ENCODE measurements around the gene CLBA1. TPM values are rescaled to one million over a fixed set of nuclear protein-coding genes. Genes with fewer than 3 reads are reported as not detected.

CLBA1 gene
- total and polyA plus RNA-seq, 3 experiments from 2014 or later: 0.32 to 3.9 (median 3.8) TPM

DNA sequence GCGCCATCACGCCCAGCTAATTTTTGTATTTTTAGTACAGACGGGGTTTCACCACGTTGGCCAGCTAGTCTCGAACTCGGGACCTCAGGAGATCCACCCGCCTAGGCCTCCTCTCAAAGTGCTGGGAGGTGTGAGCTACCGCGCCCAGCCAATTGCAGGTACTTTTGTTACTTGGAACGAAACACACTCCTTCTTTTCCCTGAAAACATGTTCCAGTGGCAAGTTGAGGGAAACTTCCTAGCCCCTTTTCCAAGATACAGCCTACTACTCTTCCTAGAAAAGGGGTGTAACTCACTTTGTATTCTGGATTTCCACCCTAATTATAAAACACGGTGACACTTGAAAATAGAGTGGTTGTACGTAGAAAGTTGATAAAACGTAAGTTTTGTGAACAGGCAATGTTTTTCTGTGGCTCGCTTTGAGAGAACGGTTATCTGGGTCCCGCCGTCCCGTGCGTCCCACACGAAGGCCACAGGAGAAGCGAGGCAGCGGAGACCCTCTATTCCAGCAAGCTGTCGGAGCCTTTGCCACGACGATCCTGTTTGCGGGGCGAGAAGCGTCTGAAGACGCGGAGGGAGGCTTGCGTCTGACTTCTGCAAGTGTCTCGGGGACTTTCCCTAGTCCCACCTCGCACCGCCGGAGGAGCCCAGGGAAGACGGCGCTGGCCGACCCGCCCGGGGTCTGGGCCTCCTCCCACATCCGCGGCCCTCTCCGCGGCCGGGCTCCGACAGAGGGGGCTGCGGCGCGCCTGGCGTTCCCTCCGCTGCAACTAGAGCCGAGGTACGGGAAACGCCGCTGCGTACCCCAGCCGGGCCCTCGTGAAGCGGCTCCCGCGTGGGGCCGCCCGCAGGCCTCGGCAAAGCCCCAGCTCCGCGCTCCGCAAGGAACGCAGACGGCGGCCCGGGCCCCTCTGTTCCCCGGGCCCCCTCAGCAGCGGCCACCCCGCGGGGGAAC is 34.5 kb downstream of the CLBA1 start:
- peaks cover 51% of the 10 kb centered on the region for H3K4me1 ChIP-seq (ENCODE audit: insufficient read depth, low read length)
- Mint-ChIP-seq H3K4me3 (peak overlapping the region; percentile 86 to 95 (median 93)), H3K9me3 (no peaks in the 10 kb centered on the region), H3K4me1 (peaks cover 60 to 78% (median 69%) of the 10 kb centered on the region in 3 donors), H3K27me3 (peaks cover 0 to 3% of the 10 kb centered on the region in 2 donors), H3K36me3 (peaks cover 0 to 24% (median 4%) of the 10 kb centered on the region in 3 donors), H3K27ac (peak overlapping the region; percentile 90 to 99 (median 96))
- H3K27me3 ChIP-seq (ENCODE audit: insufficient read depth, low read length, poor library complexity, severe bottlenecking): no peaks in the 10 kb centered on the region
- ChIA-PET CTCF (interaction anchor here (1.0 to 4.1 kb wide), 8 partner anchors 9 to 44 kb away, joined by 3 to 47 read pairs (median 4); no protein-coding TSS in a partner anchor), POLR2A (interaction anchor here (0.9 to 4.4 kb wide), 7 partner anchors 12 to 281 kb away, joined by 3 to 20 read pairs (median 6); partner anchors contain the start of genes BRF1, CLBA1 and GPR132)
- peak overlapping the region; percentile 69 for H3K4me3 ChIP-seq (ENCODE audit: low read length)
- DNase-seq: peak; percentile 61 to 80 (median 71)
- peak overlapping the region; percentile 86 for H3K27ac ChIP-seq (ENCODE audit: low read depth, low read length)
- H3K36me3 ChIP-seq (ENCODE audit: insufficient read depth, low read length): no peaks in the 10 kb centered on the region
- no peaks in the 10 kb centered on the region for H3K9me3 ChIP-seq (ENCODE audit: low read length)

DNA sequence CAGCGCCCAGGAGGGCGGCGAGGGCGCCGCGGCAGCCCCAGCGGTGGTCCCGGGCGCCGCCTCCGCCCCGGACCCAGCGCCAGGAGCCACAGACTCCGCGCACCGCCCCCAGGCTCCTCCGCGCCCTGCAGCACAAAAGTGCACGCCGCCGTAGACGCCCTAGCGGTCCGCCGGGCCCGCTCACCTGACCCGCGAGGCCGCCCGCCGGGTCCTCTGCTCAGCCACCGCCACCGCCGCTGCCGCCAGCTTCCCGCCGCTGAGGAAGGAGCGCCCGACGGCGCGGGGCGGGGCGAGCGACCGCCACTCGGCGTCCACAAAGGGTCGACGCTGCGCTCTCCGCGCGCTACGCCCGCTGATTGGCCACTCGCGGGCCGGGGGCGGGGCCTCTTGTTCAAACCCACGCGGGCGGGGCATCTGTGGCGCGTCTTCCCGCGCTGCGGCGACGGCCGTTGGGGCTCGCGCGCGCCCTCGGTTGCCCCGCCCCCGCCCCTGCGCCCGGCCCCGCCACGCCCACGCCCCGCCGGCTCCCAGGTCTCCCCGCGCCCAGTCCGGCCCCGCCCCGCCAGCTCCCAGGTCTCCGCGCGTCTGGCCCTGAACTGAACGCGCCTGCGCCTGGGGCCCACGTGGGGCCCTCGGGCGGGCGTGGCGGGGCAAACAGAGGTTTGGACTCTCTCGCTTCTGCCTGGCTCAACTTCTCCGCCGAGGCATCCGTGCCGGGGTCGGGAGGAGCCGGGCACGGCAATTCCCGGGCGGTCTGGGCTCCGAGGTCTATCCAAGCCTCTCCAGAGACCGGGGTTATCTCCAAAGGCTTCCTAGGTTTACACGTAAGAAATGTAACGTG is 35.4 kb downstream of the CLBA1 start, which contains the start of gene CDCA4:
Gene CDCA4, minus strand, starts transcription at position 269 of the 841 bp plus-strand sequence. CDS start 9,154 bp downstream, outside the sequence.
- no peaks in the 10 kb centered on the region for H3K27me3 ChIP-seq (ENCODE audit: insufficient read depth, low read length, poor library complexity, severe bottlenecking)
- ChIA-PET CTCF (interaction anchor here (1.0 to 4.1 kb wide), 7 partner anchors 9 to 45 kb away, joined by 4 to 47 read pairs (median 4); no protein-coding TSS in a partner anchor), POLR2A (interaction anchor here (0.9 to 4.4 kb wide), 6 partner anchors 11 to 280 kb away, joined by 4 to 20 read pairs (median 10); partner anchors contain the start of genes BRF1, CLBA1 and GPR132)
- Mint-ChIP-seq H3K4me1 (peaks cover 57 to 78% (median 68%) of the 10 kb centered on the region in 3 donors), H3K36me3 (peaks cover 0 to 20% (median 4%) of the 10 kb centered on the region in 3 donors), H3K27me3 (peaks cover 0 to 3% of the 10 kb centered on the region in 2 donors), H3K9me3 (no peaks in the 10 kb centered on the region), H3K27ac (peak within 1 kb of the TSS; percentile 90 to 99 (median 96)), H3K4me3 (peak within 1 kb of the TSS; percentile 86 to 96 (median 93))
- DNase-seq: peak; percentile 96 to 98 (median 97)
- peak within 1 kb of the TSS; percentile 86 for H3K27ac ChIP-seq (ENCODE audit: low read depth, low read length)
- H3K36me3 ChIP-seq (ENCODE audit: insufficient read depth, low read length): no peaks in the 10 kb centered on the region
- H3K4me1 ChIP-seq (ENCODE audit: insufficient read depth, low read length): peaks cover 49% of the 10 kb centered on the region
- peak within 1 kb of the TSS; percentile 69 for H3K4me3 ChIP-seq (ENCODE audit: low read length)
- H3K9me3 ChIP-seq (ENCODE audit: low read length): no peaks in the 10 kb centered on the region

DNA sequence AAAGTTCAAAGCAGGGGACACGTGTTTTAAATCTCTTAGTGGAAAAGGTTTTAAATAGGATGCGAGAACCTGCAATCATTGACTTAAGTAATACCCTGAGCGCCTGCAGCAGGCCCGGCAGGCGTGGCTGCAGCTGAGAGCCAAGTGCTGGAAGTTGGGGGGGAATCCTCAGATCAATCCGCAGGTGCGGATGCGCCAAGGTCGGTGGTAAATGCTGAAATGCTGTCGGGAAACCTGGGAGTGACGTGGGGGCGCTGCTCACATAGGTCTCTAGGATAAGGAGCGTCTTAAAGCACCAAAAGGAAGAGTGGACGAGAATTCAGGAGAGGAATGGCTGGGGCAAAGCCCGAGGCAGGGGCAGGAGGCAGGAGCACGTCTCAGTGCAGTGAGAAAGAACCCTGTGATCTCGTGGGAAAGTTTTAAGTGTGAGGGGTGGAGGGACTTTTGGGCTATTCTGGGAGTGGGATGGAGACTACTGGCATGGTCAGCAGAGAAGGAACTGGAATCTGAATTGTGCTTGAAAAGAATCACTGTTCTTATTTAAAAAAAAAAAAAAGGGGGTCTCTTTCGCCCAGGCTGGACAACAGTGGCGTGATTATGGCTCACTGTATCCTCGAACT is 36.2 kb downstream of the CLBA1 start:
- no peaks in the 10 kb centered on the region for H3K27me3 ChIP-seq (ENCODE audit: insufficient read depth, low read length, poor library complexity, severe bottlenecking)
- H3K4me3 ChIP-seq (ENCODE audit: low read length): peak overlapping the region; percentile 58
- Mint-ChIP-seq H3K27ac (peak overlapping the region; percentile 88 to 96 (median 94)), H3K4me1 (peaks cover 53 to 75% (median 65%) of the 10 kb centered on the region in 3 donors), H3K27me3 (peaks cover 0 to 3% of the 10 kb centered on the region in 2 donors), H3K36me3 (peaks cover 0 to 15% (median 0%) of the 10 kb centered on the region in 3 donors), H3K4me3 (peak overlapping the region; percentile 86 to 96 (median 89)), H3K9me3 (no peaks in the 10 kb centered on the region)
- DNase-seq: peak in 2 of 5 donors; percentile 24 to 55
- peak overlapping the region; percentile 60 for H3K27ac ChIP-seq (ENCODE audit: low read depth, low read length)
- CTCF ChIA-PET: interaction anchor here (0.6 to 1.8 kb wide), 4 partner anchors 10 to 24 kb away, joined by 3 to 8 read pairs (median 4); no protein-coding TSS in a partner anchor
- H3K36me3 ChIP-seq (ENCODE audit: insufficient read depth, low read length): no peaks in the 10 kb centered on the region
- POLR2A ChIA-PET: interaction anchor here (1.3 to 4.4 kb wide), 4 partner anchors 11 to 43 kb away, joined by 6 to 20 read pairs (median 16); partner anchors contain the start of genes CLBA1 and GPR132
- peaks cover 51% of the 10 kb centered on the region for H3K4me1 ChIP-seq (ENCODE audit: insufficient read depth, low read length)
- no peaks in the 10 kb centered on the region for H3K9me3 ChIP-seq (ENCODE audit: low read length)

DNA sequence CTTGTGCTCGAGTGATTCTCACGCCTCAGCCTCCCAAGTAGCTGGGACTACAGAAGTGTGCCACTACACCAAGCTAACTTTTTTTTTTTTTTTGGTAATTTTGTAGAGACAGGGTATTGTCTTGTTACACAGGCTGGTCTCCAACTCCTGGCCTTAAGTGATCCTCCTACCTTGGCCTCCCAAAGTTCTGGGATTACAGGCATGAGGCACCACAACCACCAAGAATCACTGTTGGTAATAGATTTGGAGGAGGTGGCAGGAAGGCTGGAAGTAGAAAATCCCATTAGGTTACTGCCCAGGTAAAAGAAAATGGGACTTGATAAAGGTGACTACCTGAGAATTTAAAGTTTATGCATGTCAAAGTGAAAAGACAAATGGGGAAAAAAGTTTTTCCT is 36.7 kb downstream of the CLBA1 start:
- Mint-ChIP-seq H3K4me1 (peaks cover 51 to 75% (median 63%) of the 10 kb centered on the region in 3 donors), H3K9me3 (no peaks in the 10 kb centered on the region), H3K27me3 (no peaks in the 10 kb centered on the region), H3K36me3 (peaks cover 0 to 15% (median 0%) of the 10 kb centered on the region in 3 donors), H3K27ac (peak overlapping the region in 4 of 8 donors; percentile 93 to 95 (median 94)), H3K4me3 (peak overlapping the region in 6 of 7 donors; percentile 86 to 93 (median 88))
- Histone ChIP-seq H3K9me3 (ENCODE audit: low read length) (no peaks in the 10 kb centered on the region), H3K27ac (ENCODE audit: low read depth, low read length) (no peak overlapping the region), H3K4me1 (ENCODE audit: insufficient read depth, low read length) (peaks cover 51% of the 10 kb centered on the region), H3K36me3 (ENCODE audit: insufficient read depth, low read length) (no peaks in the 10 kb centered on the region), H3K27me3 (ENCODE audit: insufficient read depth, low read length, poor library complexity, severe bottlenecking) (no peaks in the 10 kb centered on the region), H3K4me3 (ENCODE audit: low read length) (no peak overlapping the region)
- CTCF ChIA-PET: interaction anchor here (0.6 to 1.8 kb wide), 4 partner anchors 11 to 23 kb away, joined by 3 to 8 read pairs (median 4); no protein-coding TSS in a partner anchor
- DNase-seq: no peak
- POLR2A ChIA-PET: interaction anchor here (4.4 kb wide), 1 partner anchor 10 kb away, joined by 18 read pairs; no protein-coding TSS in a partner anchor

DNA sequence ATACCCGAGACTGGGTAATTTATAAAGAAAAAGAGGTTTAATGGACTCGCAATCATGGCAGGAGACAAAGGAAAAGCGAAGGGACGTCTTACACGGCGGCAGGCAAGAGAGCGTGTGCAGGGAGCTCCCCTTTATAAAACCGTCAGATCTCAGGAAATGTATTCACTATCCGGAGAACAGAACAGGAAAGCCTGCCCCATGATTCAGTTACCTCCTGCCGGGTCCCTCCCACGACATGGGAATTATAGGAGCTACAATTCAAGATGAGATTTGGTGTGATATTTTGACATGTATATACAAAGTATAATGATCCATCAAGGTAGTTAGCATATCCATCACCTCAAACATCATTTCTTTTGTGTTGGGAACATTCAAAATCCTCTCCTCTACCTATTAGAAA is 37.6 kb downstream of the CLBA1 start:
- ChIA-PET CTCF (interaction anchor here (1.7 kb wide), 1 partner anchor 22 kb away, joined by 8 read pairs; no protein-coding TSS in a partner anchor), POLR2A (no interaction called here)
- Histone ChIP-seq H3K36me3 (ENCODE audit: insufficient read depth, low read length) (no peaks in the 10 kb centered on the region), H3K9me3 (ENCODE audit: low read length) (no peaks in the 10 kb centered on the region), H3K4me1 (ENCODE audit: insufficient read depth, low read length) (peaks cover 47% of the 10 kb centered on the region), H3K27me3 (ENCODE audit: insufficient read depth, low read length, poor library complexity, severe bottlenecking) (no peaks in the 10 kb centered on the region), H3K27ac (ENCODE audit: low read depth, low read length) (no peak overlapping the region), H3K4me3 (ENCODE audit: low read length) (no peak overlapping the region)
- H3K36me3 Mint-ChIP-seq: peaks cover 0 to 12% (median 0%) of the 10 kb centered on the region in 3 donors
- peaks cover 47 to 68% (median 57%) of the 10 kb centered on the region in 3 donors for H3K4me1 Mint-ChIP-seq
- peak overlapping the region; percentile 29 to 96 (median 88) for H3K27ac Mint-ChIP-seq
- no peaks in the 10 kb centered on the region for H3K27me3 Mint-ChIP-seq
- no peaks in the 10 kb centered on the region for H3K9me3 Mint-ChIP-seq
- H3K4me3 Mint-ChIP-seq: peak overlapping the region in 4 of 7 donors; percentile 1 to 60 (median 10)
- no peak for DNase-seq

DNA sequence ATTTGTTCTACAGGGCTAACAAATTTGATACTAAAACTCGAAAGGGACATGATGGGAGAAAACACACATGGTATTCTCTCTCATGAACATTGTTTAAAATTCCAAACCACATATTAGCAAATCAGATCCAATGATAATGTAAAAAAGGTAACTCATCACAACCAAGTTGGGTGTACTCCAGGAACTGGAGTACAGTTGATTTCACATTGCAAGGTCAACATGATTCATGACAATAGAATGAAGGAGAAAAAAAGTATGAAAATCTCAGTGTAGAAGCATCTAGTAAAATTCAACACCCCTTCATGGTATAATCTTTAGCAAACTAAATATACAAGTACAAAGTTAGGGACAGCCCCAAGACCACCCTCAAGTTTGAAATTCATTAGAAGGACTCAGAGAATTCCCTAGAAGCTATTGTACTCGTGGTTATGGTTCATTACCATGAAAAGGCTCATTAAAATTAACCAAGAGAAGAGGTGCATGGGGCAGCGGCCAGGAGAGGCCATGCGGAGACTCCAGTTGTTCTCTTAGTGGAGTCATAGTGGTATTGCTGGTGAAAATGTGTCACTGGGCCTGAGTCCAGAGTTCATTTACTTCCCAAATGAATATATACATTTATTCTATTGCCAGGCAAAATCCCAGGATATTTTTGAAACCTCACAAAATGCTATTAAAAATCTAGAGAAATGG is 38.3 kb downstream of the CLBA1 start:
- H3K4me1 Mint-ChIP-seq: peaks cover 39 to 62% (median 51%) of the 10 kb centered on the region in 3 donors
- Histone ChIP-seq H3K27me3 (ENCODE audit: insufficient read depth, low read length, poor library complexity, severe bottlenecking) (no peaks in the 10 kb centered on the region), H3K27ac (ENCODE audit: low read depth, low read length) (peak overlapping the region; percentile 16), H3K9me3 (ENCODE audit: low read length) (no peaks in the 10 kb centered on the region), H3K4me3 (ENCODE audit: low read length) (no peak overlapping the region), H3K4me1 (ENCODE audit: insufficient read depth, low read length) (peaks cover 41% of the 10 kb centered on the region), H3K36me3 (ENCODE audit: insufficient read depth, low read length) (no peaks in the 10 kb centered on the region)
- no peaks in the 10 kb centered on the region for H3K9me3 Mint-ChIP-seq
- no peaks in the 10 kb centered on the region for H3K27me3 Mint-ChIP-seq
- peak overlapping the region in 2 of 7 donors; percentile 27 to 60 for H3K4me3 Mint-ChIP-seq
- peak overlapping the region; percentile 14 to 96 (median 88) for H3K27ac Mint-ChIP-seq
- peaks cover 0 to 15% (median 0%) of the 10 kb centered on the region in 3 donors for H3K36me3 Mint-ChIP-seq
- CTCF ChIA-PET: no interaction called here
- DNase-seq: no peak
- POLR2A ChIA-PET: no interaction called here
